GM12873 (cell line): ENCODE data around the gene CYP26C1.

Source experiments
- CTCF ChIP-seq: IDR thresholded peaks from 2 replicates; pipeline ENCODE4 v1.5.1; 2012; ENCODE audit warnings: low read depth, mild to moderate bottlenecking, moderate library complexity, low read length, control low read depth; ENCODE audit not compliant: insufficient read depth; ENCODE audit errors: missing control alignments

The CYP26C1 gene

GRCh38 chr10:93065675-93066543 is 5.3 kb downstream of the CYP26C1 start:
- no peak for TF ChIP-seq CTCF

- TF ChIP-seq CTCF: no peak
Observed at GRCh38 chr10:93066544-93066913, 5.9 kb downstream of the CYP26C1 start.

GRCh38 chr10:93067443-93068365 is 7.1 kb downstream of the CYP26C1 start:
- TF ChIP-seq CTCF: no peak

GRCh38 chr10:93068411-93069244 is 8.0 kb downstream of the CYP26C1 start:
- TF ChIP-seq CTCF: no peak

GRCh38 chr10:93069245-93069561 is 8.6 kb downstream of the CYP26C1 start:
- no peak for TF ChIP-seq CTCF

- no peak for TF ChIP-seq CTCF
Observed at GRCh38 chr10:93070378-93071176, 10.0 kb downstream of the CYP26C1 start.

- no peak for TF ChIP-seq CTCF
Observed at GRCh38 chr10:93071177-93071472, 10.5 kb downstream of the CYP26C1 start.
